PC-9 (cell line): ENCODE results near the gene DRG2.

Source experiments
- CTCF ChIP-seq: fragments of 200-600 bp; sonication (generic); conservative IDR thresholded peaks from 2 replicates; pipeline ENCODE4 v1.6.1; 2017; ENCODE audit warnings: mixed run types, antibody characterized with exemption, mild to moderate bottlenecking, moderate library complexity
- EZH2 ChIP-seq: fragments of 200-600 bp; sonication (generic); IDR thresholded peaks from 2 replicates; pipeline ENCODE4 v1.8.0; 2017; ENCODE audit warnings: antibody characterized with exemption, low read depth

- TF ChIP-seq CTCF (no peak), EZH2 (no peak)
Measured at GRCh38 chr17:18119938-18120337, 32.2 kb downstream of the DRG2 start.
